ENCODE results near the gene IL36B.

Gene IL36B

DNA sequence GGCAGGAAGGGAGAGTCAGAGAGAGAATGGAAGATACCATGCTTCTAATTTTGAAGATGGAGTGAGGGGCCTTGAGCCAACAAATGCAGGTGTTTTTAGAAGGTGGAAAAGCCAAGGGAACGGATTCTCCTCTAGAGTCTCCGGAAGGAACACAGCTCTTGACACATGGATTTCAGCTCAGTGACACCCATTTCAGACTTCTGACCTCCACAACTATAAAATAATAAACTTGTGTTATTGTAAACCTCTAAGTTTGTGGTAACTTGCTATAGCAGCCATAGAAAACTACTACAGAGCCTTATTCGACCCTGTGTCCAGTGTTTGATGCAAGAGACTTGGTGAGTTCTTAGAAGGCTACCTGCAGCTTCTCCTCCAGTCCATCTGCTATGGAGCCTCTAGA is 22.9 kb upstream of the IL36B start:
- no peak for DNase-seq

DNA sequence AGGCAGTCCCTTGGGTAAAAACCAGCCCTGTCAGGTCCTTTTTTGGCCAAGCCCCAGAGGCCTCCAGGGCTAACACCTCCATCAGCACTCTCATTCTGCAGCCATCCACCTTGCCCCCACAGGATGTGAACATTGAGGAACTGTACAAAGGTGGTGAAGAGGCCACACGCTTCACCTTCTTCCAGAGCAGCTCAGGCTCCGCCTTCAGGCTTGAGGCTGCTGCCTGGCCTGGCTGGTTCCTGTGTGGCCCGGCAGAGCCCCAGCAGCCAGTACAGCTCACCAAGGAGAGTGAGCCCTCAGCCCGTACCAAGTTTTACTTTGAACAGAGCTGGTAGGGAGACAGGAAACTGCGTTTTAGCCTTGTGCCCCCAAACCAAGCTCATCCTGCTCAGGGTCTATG is 22.4 kb upstream of the IL36B start:
- no peak for DNase-seq

DNA sequence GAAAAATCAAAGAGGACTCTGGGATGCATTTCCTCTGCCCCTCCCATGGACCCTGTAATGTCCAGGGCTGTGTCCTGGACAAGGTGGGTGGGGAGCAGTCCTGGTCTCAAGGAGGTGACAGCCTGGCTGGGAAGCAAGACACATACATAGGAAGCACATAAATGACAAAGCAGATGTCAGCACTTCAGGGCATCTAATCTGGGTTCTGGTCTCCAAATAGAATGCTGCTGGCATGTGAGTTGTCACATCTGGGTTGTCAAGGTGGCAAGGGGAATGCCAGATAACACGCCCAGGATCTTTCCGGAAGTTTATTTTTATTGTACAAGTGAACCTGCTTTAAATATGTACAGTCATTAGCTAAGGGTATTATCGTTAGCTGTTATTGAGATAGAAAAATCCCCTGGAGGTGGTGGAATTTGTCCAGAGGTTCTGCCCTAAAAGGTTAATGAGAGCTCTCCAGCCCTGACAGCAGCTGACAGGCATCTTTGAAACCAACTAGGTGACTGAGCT is 20.7 kb upstream of the IL36B start:
- no peak for DNase-seq

DNA sequence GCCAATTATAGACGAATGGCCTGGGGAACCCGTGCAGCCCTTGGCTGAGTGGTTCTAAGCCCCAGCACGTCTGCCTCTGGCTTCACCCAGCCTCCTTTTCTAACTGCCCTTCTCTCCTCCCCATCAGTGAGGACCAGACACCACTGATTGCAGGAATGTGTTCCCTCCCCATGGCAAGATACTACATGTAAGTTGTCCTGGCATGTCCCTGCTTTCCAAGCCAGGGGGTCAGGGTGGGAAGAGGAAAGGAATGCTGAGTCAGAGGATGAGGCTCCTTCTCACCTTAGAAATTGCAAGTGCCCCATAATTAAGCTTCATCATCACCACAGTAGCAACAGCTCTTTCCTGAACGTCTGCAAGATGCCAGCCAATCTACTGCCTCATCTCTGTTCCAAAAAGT is 19.9 kb upstream of the IL36B start:
- DNase-seq: no peak

DNA sequence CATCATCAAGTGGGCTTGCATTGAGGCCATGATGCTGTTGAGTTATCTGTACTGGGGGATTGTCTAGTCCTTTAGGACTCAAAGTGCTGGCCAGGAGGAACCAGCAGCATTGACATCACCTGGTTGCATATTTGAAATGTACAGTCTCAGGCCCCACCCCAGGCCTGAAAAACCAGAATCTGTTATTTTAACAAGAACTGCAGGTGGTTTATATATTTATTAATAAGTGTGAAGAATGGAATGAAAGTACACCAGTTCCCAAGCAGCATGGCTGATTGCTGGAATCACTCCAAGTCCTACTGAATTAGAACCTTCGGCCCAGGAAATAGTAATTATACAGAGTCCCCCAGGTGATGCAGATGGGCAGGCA is 17.9 kb upstream of the IL36B start:
- DNase-seq: no peak

DNA sequence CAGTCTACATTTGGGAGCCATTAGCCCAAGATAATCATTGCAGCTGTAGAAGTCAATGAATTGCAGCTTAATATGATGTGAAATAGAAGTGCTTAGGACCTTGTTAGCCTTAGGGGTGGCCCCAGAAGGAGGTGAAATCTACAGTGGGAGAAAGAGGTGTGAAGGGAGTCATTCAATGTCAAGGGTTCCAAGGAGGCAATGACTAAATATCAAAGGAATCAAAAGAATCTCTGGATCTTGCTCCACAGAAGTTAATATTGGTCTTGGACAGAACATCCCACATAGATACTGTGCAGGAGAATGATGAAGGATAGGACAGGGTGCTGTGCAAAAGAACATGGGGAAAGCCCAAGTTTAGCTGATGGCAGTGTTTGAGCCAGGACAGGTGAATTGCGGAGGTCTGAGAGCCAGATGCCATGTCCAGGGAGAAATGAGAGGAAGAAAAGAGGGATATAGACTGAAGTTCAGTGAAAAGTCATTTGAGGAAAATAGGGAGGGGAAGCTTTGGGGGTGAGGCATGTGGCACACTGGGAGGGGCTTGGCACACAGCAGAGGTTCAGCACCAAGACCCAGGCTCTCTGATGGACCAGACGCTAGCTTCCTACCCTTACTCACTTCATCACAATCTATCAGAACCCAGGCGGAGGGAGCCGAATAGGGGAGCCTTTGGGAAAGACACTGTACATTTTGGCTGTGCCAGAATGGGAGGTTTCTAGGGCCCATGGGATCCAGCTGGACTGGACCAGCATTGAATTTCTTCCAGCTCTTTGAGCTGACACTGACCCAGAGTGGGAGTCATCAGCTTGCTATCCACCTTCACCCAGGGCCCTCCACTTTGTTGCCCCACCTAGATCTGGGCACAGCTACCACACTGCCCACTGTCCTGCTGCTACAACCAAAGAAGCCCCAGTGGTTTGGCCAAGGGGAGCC is 17.3 kb upstream of the IL36B start:
- DNase-seq: peak; percentile 30

DNA sequence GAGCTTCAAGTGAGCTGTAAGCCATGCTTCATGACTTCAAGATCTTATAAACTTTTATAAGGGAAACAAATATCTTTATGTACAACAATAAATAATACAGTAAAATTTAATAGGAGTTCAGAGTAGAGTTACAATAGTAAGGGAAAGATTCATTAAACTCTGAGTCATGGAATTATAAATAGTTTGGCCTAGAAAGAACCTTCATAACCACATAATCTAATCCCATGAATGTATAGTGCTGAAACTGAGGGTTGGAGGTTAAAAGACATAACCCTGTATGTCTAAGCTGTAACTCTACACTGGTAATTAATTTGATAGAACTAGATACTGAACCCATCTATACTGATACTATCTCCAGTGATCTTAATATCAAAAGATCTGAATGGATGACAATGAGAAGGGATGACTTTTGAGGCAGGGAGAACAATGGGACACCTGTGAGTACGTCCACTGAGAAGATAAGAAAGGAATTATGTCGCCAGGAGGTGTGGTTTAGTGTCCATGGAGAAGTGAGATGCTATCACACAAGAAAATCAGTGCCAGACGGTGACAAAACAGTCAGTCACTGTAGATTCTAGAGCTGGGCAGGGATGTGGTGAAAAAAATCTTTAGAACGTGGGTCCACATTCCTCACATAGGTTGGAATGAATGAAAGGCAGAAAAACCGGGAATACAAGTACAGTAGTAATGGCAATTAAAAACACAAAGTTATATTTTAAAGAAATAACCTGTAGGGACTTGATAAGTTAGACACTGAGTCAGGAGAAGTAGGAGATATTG is 16.2 kb upstream of the IL36B start:
- DNase-seq: peak; percentile 40

DNA sequence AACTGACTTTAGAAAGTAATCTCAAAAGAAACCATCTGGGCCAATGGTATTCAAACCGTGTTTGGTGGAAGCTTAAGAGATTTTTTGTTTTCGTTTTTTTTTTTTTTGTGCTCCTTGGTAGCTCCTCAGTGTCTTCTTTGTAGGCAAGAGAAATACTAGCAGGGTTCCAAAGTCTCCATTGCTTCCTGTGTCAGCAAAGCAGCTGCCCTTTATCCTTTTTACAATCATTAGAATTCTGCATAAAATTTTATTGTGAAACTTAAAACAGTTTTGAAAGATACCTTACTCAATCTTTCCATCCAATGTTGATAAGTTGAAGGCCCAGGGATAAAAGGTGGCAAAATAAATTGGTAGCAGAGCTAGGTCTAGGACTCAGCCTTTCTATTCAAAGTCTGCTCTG is 15.6 kb upstream of the IL36B start:
- no peak for DNase-seq

DNA sequence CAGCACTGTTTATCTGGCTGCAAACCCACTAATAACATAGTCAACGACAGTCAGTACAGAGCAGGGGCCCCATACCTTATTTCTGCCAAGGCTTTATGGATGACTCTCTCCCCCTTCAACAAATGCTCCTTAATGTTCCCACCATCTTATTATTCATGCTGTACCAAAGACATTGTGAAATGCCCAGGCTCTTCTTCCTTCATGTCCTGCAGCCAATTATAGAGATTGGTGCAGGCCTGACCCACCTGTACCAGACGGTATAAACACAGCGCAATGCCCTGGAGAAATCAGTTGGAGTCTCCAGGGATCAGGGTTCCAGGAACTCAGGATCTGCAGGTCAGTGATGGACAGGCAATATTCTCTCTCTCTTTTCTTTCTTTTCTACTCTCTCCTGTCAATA is 15.0 kb upstream of the IL36B start, which contains the start of gene IL1F10:
IL1F10 (plus strand) TSS at position 290 of the 400 bp plus-strand sequence. CDS start 4,769 bp downstream, outside the sequence.
- DNase-seq: no peak

DNA sequence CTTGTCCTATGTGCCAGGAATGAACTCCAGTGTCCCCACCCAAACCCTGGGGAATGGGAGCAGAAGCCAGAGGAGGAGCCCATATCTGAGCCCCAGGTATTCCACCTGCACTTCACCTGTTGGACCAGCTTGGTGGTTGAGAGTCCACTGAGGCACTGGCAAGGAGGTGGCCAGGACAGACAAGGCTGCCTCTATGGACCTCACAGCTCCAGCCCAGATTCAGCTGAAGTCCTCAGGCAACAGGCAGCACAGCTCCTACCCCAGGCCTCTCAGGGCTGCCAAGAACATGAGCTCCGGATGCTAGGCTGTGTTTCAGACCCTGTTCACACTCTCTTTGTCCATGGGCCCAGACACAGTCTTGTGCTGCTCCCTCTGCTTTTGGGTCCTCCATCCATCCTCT is 12.2 kb upstream of the IL36B start:
- DNase-seq: no peak

DNA sequence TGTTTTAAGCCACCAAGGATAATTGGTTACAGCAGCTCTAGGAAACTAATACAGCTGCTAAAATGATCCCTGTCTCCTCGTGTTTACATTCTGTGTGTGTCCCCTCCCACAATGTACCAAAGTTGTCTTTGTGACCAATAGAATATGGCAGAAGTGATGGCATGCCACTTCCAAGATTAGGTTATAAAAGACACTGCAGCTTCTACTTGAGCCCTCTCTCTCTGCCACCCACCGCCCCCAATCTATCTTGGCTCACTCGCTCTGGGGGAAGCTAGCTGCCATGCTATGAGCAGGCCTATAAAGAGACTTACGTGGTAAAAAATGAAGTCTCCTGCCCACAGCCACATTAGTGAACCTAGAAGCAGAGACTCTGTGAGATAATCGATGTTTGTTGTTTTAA is 11.6 kb upstream of the IL36B start:
- DNase-seq: no peak

DNA sequence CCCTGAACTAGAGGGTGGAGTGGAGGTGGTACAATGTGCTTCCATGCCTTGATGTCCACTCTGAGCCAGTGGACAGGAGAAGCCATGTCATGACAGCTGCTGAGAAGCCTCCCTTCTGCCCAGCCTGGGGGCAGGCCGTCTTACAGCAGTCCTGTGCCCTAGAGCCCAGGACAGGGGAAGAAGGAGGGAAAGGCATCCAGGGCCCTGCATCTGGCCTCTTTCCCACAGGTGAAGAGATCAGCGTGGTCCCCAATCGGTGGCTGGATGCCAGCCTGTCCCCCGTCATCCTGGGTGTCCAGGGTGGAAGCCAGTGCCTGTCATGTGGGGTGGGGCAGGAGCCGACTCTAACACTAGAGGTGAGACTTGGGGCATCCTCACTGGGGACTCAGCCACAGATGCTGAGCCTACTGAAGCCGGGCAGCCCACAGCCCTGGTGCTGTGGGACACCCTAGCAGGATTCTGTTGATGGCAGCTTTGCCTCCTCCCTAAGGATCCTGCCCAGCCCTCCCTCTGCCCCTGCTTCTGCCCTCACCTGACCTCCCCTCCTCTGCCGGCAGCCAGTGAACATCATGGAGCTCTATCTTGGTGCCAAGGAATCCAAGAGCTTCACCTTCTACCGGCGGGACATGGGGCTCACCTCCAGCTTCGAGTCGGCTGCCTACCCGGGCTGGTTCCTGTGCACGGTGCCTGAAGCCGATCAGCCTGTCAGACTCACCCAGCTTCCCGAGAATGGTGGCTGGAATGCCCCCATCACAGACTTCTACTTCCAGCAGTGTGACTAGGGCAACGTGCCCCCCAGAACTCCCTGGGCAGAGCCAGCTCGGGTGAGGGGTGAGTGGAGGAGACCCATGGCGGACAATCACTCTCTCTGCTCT is 9.5 kb upstream of the IL36B start:
- no peak for DNase-seq

DNA sequence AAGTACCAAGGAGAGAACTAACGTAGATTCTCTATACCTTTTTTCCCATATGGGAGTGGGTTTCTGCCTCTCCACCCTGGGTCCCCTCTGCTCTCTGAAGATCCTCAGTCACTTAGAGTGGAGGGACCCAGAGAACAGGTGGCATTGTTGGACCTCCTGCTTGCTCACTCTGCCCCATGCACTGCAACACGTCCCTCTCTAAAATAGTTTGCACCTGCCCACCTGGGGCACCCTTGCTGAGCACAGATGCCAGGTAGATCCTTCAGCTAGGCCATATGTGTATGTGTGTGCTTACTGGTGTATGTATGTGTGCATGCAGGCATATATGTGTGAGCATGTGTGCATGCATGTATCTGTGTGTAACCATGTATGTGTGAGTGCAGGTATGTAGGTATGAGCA is 8.6 kb upstream of the IL36B start:
- no peak for DNase-seq

DNA sequence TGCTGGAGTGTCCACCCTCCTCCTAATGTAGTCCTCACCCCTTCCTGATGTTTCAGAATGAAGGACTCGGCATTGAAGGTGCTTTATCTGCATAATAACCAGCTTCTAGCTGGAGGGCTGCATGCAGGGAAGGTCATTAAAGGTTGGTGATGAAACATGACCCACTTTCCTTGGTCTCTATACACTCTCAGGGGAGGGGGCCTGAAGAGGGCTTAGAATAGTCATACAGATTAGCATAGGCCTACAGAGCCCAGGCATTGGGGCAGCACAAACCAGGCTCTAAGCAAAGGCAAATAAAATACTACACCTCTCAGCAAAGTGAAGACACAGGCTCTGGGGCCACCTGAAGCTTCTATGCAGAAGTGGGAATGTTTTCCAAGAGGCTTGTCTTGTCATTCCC is 8.1 kb upstream of the IL36B start:
- no peak for DNase-seq

DNA sequence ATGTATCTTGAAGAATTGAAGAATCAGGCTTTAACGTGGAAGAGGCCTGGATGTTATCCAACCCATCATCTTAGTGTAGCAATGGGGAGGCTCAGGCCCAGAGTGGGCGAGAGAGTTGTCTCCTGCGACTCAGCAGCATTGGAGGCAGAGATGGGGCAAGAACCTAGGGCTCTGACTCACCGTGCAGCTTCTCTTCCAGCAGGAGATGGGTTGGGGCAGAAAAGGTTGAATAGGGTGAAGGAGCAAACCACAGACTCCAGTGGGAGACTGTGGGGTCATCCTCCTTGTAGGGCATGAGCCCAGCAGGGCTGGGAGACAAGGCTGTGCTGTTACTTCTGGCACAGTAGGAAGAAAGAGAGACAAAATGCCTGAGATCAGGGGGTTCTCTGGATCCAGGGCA is 7.7 kb upstream of the IL36B start:
- no peak for DNase-seq

DNA sequence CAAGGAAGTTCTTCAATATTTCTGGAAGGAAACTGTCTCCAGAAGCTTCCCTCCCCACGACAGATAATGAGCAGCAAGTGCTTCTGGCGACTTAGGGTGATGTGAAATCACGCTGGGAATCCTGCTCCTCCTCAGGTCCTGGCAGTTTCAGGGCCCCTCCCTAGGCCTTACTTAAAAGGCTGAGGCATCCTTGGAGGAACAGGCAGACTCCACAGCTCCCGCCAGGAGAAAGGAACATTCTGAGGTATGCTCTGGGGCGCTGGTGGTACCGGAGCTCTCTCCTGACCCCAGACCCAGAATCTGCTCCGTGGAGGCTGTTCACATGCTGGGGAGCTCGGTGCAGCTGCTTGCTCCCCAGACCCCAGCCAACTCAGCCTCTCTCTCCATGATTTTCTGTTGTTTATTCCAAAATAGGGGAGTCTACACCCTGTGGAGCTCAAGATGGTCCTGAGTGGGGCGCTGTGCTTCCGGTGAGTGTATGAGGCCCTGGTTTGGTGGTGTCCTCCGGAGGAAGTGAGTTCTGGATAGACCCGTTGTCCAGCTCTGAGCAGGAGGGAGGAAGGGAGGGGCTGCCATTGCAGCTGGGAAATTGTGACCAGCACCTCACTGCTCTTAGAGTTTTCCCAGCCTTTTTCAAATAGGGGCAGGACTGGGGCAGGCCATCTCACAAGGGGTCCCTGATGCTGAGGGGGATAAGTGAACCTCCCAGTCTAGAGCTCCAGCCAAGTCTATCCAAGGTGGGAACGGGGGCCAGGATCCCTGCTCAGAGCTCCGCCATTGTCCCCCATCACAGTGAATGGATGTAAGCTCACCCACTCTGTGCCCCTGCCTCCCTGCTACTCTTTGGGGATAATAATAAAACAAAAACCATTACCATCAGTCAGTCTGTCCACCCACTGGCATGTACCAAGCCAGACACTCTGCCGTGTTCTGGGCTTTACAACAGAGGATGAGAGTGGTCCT is 6.6 kb upstream of the IL36B start, which contains the start of gene IL36RN:
IL36RN (plus strand) TSS at position 201 of the 963 bp plus-strand sequence; CDS start at position 442, 241 bp downstream.
- DNase-seq: no peak

DNA sequence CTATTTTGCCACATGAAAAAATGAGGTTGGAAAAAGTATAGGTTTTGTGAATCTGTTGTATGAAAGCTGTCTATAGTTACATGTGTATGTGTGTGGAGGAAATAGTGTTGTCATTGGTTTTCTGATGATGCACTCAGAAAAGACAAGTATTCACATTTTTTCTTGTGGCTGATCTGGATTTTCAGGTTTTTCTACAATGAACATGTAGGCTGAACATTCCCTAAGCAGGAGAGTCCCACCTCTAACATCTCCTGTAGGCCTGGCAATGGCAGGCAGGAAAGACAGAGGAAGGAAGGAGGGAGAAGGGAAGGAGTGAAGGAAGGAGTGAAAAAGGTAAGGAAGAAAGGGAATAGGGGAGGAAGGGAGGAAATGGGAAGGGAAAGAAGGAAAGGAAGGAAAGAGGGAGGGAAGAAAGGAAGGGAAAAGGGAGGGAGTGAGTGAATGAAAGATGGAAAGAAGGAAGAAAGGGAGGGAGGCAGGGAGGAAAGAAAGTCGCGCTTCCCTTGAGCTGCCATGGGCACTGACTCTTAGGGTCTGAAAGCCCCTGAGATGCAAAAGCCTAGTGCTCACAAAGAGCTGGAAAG is 5.8 kb upstream of the IL36B start:
- no peak for DNase-seq

DNA sequence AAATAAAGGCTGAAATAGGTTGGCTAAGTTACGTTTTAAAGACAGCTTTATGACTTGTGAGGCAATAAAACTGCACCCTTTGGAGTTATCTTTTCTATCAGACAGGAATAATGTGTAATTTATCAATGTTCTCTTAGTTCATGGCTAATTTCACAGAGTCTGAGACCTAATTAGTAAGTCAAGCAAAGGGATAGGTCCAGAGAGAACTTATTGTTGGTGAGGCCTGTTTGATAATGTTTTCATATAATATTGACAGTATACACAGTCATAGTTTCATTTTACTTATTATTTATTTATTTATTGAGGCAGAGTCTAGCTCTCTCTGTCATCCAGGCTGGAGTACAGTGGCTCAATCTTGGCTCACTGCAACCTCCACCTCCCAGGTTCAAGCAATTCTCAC is 4.5 kb upstream of the IL36B start:
- no peak for DNase-seq

DNA sequence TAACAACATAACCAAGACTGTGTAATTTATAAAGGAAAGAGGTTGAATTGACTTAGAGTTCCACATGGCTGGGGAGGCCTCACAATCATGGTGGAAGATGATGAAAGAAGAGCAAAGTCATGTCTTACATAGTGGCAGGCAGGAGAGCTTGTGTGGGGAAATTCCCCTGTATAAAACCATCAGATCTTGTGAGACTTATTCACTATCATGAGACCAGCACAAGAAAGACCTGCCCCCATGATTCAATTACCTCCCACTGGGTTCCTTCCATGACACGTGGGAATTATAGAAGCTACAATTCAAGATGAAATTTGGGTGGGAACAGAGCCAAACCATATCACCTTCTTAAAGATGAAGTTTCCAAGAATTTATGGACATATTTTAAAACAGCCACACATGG is 3.9 kb upstream of the IL36B start:
- no peak for DNase-seq

DNA sequence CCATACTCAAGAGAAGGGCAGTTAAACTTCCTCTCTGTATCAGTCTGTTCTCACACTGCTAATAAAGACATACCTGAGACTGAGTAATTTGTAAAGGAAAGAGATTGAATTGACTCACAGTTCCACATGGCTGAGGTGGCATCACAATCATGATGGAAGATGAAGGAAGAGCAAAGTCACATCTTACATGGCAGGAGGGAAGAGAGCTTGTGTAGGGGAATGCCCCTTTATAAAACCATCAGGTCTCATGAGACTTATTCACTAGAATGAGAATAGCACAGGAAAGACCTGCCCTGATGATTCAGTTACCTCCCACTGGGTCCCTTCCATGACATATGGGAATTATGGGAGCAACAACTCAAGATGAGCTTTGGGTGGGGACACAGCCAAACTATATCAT is 1.4 kb upstream of the IL36B start:
- no peak for DNase-seq

DNA sequence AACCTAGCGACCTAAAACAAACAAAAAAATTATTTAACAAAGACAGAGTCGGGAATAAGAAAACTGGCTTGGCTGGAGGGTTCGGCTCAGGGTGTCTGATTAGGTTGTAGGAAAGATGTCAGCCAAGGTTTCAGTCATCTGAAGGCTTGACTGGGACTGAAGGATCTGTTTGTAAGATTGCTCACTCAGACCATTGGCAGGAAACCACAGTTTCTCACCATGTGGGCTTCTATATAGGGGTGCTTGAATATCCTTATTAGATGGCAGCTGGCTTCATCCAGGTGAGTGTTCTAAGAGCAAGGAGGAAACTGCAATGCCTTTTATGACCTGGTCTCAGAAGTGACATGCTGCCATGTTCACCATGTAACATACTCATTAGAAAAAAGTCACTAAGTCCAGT is 999 bp upstream of the IL36B start:
- DNase-seq: no peak
